Measurements from ENCODE around the gene RHPN2. TPM values are rescaled to one million over a fixed set of nuclear protein-coding genes. Genes with fewer than 3 reads are reported as not detected.

The RHPN2 gene
- total and polyA plus RNA-seq, 2 of the 8 experiments (the other 6 are each of a cell fraction or from before 2014, with no cell fraction given): 22.8 to 31.1 TPM

- TF ChIP-seq GABPA (IDR thresholded peaks at IDR 0.05; ENCODE audit: borderline replicate concordance, insufficient read depth, low read length) (no peak), NANOG (IDR thresholded peaks at IDR 0.05; ENCODE audit: insufficient read depth, low read depth, low read length, poor library complexity, severe bottlenecking) (no peak), ZNF274 (IDR thresholded peaks at IDR 0.05; ENCODE audit: borderline replicate concordance, extremely low read depth, low read length) (no peak)
- DNase-seq (ENCODE audit: low read depth in 1 of 2, low spot score in 2 of 2) (no peak), FAIRE-seq (no peak)
- H2AK5ac ChIP-seq (ENCODE audit: low read depth, low read length): no peak overlapping the region
- no peak overlapping the region; a peak in 1 of 4 replicates for H3K4me2 ChIP-seq (ENCODE audit: insufficient read depth in 1 of 2, low read depth in 2 of 2, low read length in 2 of 2)
- no peaks in the 10 kb centered on the region for H3K27me3 ChIP-seq (replicated peaks in 1 of 4; ENCODE audit: control insufficient read depth in 3 of 4, extremely low read depth in 1 of 4, insufficient read depth in 3 of 4, low read length in 3 of 4)
- WGBS, 2 experiments (ENCODE audit: extremely low coverage in 1 of 2, insufficient coverage in 1 of 2, insufficient read length in 1 of 2, insufficient replicate concordance in 2 of 2, low coverage in 1 of 2, low lambda C conversion rate in 2 of 2, missing lambda C conversion rate in 1 of 2): 90% methylated on average over 8 of the region's 8 CpGs; no CpG with 5 or more reads in 1 of the 2 experiments
- peak overlapping the region; percentile 31 for H4K5ac ChIP-seq (ENCODE audit: insufficient read length, low read depth, low read length)
- peaks cover 6 to 23% of the 10 kb centered on the region in 2 experiments for H4K20me1 ChIP-seq (replicated peaks in 1 of 2; ENCODE audit: control insufficient read depth in 1 of 2, insufficient read depth in 2 of 2, low read length in 2 of 2)
- no peak overlapping the region for H2BK12ac ChIP-seq (ENCODE audit: low read depth, low read length)
- H2BK15ac ChIP-seq (ENCODE audit: low read length): no peak overlapping the region
- 0 out of 2 replicates have a peak overlapping the region, but pooled peaks have one; percentile 46 for H4K8ac ChIP-seq (ENCODE audit: extremely low read depth, insufficient read depth, low read length)
- no peak overlapping the region for H2BK20ac ChIP-seq (ENCODE audit: low read length)
- no peak overlapping the region for H3K14ac ChIP-seq (ENCODE audit: insufficient read length)
- no peak overlapping the region for H3K18ac ChIP-seq (ENCODE audit: extremely low read depth, low read length)
- H3K79me1 ChIP-seq (ENCODE audit: low read depth, low read length): peaks cover 6% of the 10 kb centered on the region
- H3K36me3 ChIP-seq (ENCODE audit: control insufficient read depth in 2 of 4, insufficient read depth in 4 of 4, low read length in 3 of 4): peaks cover 0 to 4% (median 1%) of the 10 kb centered on the region in 4 experiments; a peak in 2 of 8 replicates
- no peak overlapping the region for H2AFZ ChIP-seq (ENCODE audit: low read length)
- H3K4me3 ChIP-seq (ENCODE audit: extremely low read depth in 1 of 4, insufficient read depth in 2 of 4, low read depth in 3 of 4, low read length in 4 of 4): no peak overlapping the region
- no peak overlapping the region for H4K91ac ChIP-seq (replicated peaks; ENCODE audit: insufficient read length, low read length)
- 0 out of 2 replicates have a peak overlapping the region, but pooled peaks have one; percentile 67 for H3K27ac ChIP-seq (ENCODE audit: low read depth, low read length)
- H3K23me2 ChIP-seq (ENCODE audit: low read depth, low read length): no peaks in the 10 kb centered on the region
- no peak overlapping the region for H3K56ac ChIP-seq (replicated peaks; ENCODE audit: insufficient read length, low read depth, low read length)
- ChIA-PET POLR2A (ENCODE audit: partially characterized antibody) (interaction anchor here (1.2 kb wide), 1 partner anchor 137 kb away, joined by 3 read pairs; no protein-coding TSS in a partner anchor), CTCF (ENCODE audit: partially characterized antibody) (no interaction called here)
- peaks cover 0 to 1% (median 0%) of the 10 kb centered on the region in 4 experiments; a peak in 1 of 7 replicates for H3K4me1 ChIP-seq (replicated peaks in 1 of 4; ENCODE audit: control insufficient read depth in 3 of 4, insufficient read depth in 4 of 4, low read length in 3 of 4)
- H3K4ac ChIP-seq (replicated peaks; ENCODE audit: insufficient read length, low read depth, low read length): no peak overlapping the region
- H3K9me3 ChIP-seq (ENCODE audit: insufficient read depth in 2 of 2, low read depth in 1 of 2, low read length in 1 of 2): no peaks in the 10 kb centered on the region
- peak overlapping the region; percentile 33 for H2BK120ac ChIP-seq (replicated peaks; ENCODE audit: low read depth, low read length)
- H3K23ac ChIP-seq (ENCODE audit: insufficient read length): no peak overlapping the region
- H3K9ac ChIP-seq (replicated peaks in 1 of 4; ENCODE audit: extremely low read depth in 1 of 4, low read depth in 3 of 4, low read length in 3 of 4): no peak overlapping the region
- H3K79me2 ChIP-seq (ENCODE audit: control insufficient read depth in 1 of 2, insufficient read depth in 2 of 2, low read length in 2 of 2): peaks cover 0 to 70% of the 10 kb centered on the region in 2 experiments; a peak in 2 of 4 replicates
- no peak overlapping the region for H2BK5ac ChIP-seq (ENCODE audit: low read depth, low read length)
These were observed 10.1 kb downstream of the RHPN2 start for GRCh38 chr19:33054623-33055022.
